NCI-H2227 (cell line): ENCODE data around the gene E2F8.

Experiments used
- DNase-seq: peaks from one replicate; lab custom pipeline; 2025; ENCODE audit not compliant: unreplicated experiment; lab: John Stamatoyannopoulos, UW

The E2F8 gene

DNA sequence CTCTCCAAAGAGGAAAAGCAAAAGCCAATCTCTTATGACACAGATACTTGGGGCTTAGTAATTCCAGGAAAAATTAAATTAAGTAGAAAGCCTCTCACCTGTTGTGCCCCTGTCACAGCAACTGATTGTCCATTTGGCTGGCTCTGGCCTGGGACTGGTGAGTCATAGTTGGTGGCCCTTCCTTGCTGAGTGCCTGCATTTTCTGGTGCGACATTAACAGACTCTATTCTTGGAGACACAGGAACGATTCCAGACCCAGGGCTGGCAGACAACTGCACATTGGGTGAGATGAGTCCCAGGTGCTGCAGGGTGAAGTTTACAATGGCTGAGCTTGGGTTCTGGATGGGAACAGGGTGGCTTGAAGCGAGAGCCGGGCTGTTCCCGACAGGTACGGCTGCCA lies 15.6 kb downstream of the E2F8 start:
- DNase-seq: no peak

DNA sequence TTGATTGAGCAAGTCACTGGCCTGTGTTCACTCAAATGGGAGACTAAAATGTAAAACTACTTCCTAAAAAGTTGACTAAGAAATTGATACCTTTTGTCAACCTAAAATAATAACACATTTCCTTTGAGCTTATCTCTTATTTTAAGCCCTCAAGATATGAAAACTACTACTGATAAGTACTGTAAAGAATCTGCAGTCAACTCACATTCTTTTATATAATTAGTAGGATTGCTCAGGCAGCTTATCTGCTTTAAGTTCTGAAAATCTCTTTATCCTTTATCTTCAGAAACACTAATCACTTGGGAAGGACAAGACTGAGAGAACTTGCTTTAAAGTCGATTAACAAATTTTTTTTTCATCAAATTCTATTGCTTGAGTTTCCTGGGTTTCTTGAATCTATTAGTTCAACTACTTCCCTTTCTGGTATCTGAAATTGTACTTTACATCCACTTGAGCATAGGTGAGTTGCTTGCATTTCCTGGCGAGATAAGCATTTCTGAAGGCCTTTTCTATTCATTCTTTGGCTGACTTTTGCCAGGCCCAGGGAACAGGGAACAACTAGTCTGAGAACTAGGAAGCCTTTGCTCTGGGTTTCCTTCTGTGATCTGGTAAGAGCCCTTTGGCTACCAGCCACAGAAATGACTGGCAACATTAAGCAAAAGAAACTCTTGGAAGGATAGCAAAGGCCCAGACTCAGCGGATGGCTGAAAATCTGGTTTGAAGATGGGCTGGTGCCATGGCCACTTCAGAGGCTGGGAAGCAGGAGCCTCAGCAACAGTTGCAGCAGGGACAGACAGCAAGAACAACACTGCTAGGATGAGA lies 19.6 kb downstream of the E2F8 start:
- DNase-seq: no peak

DNA sequence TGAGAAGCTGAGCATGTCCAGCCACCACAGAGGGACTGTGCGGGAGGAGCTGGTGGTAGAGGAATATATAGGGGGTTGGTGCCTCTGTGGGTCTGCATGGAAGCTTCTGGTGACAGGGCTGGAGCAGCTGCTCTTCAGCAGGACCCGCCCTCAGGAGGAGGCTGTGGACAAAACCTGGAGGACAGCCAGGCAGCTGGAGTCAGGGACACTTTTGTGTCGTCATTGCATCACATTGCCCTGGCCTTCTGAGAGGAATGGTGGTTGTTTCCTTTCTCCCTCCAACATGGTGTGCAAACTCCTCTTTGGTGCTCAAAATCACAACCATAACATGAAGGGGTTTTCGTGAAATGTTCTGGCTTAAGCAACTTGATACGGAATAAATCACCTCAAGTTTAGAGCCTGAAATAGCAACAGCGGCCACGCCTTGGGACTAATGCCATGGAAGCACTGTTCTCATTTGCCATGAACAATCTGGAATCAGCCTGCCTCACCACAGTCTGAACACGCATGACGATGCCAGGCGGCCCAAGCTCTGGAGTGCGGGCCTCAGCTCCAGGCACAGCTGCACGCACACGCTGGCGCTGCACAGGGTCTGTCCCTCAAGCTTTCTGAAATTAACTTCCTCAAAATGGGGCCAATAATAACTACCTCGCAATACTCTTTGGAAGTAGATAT lies 21.8 kb downstream of the E2F8 start:
- no peak for DNase-seq

DNA sequence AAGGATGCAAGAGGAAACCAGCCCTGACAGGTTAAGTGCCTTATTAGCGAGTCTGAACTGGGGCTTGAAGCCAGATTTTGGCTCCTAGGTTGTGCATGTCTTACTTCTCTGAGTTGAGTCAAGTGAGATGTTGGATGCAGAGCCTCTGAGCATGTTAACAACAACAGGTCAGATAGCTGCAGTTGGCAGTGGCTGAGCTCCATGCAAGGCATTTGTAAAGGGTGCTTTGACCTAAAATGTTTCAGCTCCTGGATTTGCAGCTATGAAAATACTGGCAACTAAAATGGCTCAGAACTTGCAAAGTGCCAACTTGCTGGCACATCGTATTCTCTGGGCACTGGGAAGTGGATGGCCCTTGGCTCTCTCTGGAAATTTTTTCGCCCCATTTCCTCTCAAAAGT lies 22.5 kb downstream of the E2F8 start:
- DNase-seq: no peak

DNA sequence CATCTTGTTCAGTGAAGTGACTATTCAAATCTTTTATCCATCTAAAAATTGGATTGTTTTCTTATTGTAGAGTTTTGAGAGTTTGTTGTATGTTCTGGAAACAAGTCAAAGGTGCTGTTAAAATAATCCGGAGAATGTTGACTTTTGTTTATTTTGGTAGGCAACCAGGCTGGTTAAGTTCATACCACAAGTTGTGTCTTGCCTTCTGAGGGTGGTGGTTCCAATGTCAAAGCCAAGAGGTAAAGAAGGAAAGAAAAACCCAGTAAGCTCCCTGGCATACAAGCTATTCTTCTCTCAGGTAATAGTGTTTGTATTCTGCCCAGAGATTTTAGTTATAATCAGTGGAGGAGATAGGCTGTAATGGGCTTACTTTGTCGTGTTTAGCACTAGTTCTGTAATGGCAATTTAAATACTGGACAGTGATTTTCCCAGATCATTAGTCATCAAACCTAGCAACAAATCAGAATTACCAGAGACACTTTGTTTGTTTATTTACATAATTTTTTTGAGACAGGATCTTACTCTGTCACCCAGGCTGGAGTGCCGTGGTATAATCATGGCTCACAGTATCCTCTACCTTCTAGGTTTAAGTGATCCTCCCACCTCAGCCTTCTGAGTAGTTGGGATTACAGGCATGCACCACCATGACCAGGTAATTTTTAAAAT lies 23.9 kb downstream of the E2F8 start:
- no peak for DNase-seq

DNA sequence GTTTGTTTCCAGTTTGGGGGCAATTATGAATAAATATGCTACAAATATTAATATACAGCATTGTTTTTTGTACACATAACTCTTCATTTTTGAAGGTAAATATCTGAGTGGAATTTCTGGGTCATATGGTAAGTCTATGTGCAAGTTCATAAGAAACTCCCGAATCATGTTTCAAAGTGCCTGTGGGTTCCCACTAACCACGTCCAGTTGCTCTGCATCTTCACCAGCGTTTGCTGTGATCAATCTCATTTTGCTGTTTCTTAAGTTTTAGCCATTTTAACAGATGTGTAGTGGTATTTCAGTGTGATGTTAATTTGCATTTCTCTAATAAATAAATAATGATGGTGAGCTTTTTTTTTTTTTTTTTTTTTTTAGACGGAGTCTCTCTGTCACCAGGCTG lies 24.7 kb downstream of the E2F8 start:
- no peak for DNase-seq

DNA sequence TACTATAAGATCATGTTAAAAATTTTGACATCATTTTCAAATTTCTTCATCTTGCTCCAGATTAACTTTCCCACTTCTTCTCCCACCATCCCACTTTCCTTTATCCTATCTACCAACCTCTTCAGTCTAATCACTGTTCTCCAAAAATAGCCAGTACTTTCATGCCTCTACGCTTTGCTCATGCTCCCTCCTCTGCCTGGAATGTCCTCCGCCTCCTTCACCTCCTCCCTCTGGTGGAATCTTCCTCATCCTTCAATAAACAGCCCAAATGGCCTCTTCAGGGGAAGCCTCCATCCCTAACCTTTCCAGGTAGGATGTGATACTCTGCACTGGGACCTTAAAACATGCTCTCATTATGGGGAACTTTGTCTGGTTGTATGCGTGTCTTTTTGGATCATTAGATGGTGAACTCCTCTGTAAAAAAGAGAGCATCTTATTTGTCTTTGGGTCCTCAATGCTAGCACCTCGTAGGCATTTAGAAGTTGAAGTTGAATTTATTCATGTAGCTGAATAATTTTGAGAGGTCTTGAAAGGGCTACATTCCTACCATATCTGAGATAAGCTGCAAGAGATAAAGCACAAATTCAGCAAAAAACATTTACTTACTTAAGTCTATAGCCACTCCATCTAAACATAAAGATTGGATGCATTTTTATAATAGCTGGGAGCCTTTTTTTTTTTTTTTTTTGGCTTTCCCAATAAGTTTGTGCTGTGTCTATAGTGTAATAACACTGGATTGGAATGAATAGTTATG lies 31.0 kb downstream of the E2F8 start:
- no peak for DNase-seq

DNA sequence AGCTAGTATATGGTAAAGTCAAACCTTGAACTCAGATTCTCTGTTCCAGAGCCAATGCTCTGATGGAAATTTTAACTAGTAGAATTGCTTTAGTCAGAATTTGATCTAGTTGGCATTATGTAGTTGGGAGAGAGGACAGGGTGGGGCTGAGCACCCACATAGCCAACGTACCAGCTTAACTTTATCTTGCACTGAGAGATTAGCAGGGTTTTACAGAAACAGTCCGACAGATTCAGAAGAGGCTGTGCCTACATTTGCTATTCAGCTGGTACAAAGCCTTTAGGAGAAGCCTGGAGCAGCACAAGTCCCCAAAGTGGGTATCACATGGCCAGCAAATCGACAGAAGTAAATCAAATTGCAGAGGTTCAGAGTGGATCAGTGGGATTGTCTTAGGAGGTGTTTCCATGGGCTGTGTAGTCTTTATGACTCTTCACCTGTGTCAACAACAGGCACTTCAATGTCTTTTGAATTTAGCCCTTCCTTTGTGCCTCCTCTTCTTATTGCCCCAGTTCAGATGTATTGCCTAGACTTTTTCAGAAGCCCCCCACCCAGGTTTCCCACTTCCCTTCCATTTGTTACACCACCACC lies 31.7 kb downstream of the E2F8 start:
- no peak for DNase-seq

DNA sequence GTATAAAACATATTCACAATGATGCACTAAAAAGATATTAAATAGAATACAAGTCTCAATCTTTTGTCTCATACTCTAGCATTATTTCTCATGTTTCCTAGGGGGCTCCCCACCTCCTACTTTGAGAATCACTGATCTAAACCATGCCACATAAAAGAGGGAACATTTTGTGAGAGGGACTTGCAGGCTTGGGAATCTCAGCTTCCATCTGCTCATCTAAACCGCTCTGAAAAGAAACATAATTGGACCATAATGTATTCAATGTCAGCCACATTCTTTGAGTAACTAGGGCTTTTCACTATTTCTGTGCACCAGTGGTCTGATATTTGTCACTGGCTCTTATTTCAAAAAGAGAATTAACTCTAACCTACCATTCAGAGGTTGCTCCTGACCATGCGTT lies 32.6 kb downstream of the E2F8 start:
- no peak for DNase-seq

DNA sequence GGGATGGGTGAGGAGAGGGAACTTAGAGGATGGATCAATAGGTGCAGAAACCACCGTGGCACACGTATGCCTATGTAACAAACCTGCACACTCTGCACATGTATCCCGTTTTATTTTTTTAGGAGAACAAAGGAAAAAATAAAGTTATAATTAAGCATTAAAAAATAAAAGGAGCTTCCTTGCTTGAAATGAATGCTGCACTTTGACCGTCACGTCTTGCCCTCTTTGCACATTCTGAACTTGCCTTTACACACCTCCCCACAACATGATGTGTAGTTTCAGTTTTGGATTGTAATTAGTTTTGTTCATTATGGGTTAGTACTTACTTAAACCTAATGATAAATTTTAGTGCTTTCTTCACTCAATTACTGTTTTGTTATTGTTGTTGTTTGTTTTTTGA lies 35.9 kb downstream of the E2F8 start:
- no peak for DNase-seq

DNA sequence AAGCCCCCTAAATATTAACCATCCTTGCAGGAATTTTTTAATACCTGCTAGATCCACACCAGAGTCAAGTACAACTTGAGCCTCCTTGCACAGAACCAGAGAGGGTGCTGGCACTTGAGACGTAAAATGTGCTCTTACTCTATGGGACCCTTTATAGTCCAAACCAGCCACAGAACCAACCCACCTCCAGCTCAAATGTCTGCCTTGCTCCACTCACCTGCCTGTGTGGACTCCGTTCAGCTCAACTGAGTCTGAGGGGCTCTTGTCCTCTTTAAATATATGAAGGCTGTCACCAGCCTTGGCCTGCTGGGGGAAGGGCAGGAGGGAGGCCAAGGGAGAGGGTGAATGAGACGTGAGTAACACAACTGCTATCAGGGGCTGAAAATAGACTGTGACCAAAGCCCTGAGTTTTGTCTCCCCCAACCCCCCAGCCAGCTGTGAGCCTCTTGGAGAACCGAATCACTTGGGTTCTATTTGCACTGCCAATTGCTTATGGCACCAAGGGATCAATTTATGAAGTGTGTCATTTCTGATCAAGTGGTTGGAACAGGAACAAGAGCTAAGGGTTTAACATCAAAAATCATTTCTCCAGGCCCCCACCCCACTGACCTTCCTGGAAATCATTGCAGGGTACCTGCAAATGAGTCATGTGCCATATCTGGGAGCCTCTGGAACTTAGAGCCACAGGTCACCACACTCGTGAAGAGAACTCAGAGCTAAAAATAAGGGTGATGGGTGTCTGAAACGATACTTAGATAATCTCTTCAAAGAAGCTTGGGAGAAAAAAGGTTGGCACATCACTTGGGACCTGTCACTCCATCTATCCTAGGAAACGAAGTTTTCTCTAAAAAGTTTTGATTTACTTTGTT lies 38.8 kb downstream of the E2F8 start, which contains the start of gene CSRP3:
TSS of gene CSRP3 (minus strand) at position 247 of the 869 bp plus-strand sequence. CDS start 9,535 bp downstream, outside the sequence.
- DNase-seq: no peak

DNA sequence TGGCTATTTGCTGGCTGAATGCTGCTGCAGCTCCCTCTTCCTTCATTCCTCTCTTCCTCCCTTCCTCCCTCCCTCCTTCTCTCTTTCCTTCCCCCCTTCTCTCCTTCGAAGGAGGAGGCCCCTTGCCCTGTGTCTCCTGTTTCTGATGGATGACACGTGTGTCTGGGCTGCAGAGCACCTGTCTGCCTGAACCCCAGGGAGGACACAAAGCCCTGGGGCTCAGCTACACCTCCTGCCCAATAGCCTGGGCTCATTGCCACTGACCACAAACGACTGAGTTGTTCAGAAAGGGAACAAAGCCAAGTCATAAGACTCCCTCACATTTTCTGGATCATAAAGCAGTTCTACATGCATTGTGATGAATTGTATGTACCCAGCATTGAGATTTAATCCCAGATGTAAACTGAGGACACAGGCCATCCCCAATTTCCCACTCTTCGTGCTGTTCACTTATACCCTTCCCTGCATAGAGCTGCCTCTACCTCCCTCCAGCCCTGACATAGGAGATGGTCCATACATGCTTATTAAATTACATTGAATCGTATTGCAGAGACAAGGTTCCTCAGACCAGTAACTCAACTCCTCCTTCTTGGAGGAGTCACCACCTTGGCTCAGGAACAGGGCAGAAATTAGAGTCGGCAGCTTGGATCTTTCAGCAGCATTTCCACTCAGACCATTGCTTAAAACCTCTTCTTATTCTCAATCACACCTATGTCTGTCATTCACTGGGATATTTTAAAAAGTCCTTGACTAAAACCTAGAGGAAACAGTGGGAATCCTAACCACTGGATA lies 40.1 kb downstream of the E2F8 start:
- no peak for DNase-seq

DNA sequence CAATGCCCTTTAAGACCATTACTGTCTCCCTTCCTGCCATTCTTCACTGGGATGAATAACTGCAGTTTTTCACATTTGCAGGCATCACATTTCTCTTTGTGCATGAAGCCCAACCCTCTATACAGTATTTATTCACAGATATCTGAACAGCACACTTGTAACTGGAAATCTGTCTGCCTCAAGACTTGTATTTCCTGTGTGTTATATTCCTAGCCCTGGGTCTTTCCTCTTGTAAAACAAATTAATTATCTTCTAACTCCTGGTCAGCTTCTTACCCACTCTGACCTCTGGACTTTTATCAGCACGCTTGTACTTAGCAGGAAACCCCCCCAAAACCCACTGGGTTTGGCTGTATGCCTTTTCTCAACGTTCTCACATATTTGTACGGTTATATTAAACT lies 41.0 kb downstream of the E2F8 start:
- DNase-seq: no peak

DNA sequence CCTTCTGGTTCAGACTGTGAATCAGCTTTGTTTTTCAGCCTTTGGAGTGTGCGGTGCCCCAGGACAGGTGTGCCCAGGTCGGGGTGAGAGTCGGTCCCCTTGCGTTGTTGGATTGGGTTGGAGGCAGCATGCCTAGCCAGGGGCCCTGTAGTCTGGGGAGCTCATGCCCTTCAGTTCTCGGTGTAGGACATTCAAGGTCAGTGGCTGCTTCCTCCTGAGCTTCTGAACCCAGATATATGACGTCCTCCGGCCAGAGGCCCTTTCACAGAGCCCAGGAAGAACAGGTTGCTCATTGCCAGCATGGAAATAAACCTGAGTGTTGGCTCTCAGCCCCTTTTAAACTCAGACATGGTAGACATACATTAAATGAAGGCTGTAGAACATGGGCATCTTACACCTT lies 41.7 kb downstream of the E2F8 start:
- no peak for DNase-seq

DNA sequence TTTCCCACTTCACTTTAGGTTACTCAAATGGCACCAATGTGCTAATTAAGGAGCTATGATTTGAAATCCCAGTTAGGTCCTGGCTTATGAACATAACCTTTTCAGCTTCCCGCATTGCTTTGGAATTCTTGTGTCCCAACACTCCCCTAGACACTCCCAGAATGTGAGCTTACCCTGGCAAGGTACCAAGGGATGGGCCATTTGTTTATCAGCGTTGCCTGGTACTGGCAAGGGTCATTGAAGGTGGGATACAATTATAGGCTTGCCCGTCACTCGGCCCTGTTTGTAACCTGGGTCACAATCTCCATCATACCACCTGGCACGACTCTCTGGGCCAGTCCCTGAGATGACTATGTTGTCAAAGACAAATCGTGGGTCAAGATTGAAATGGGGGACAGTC lies 44.3 kb downstream of the E2F8 start:
- no peak for DNase-seq

DNA sequence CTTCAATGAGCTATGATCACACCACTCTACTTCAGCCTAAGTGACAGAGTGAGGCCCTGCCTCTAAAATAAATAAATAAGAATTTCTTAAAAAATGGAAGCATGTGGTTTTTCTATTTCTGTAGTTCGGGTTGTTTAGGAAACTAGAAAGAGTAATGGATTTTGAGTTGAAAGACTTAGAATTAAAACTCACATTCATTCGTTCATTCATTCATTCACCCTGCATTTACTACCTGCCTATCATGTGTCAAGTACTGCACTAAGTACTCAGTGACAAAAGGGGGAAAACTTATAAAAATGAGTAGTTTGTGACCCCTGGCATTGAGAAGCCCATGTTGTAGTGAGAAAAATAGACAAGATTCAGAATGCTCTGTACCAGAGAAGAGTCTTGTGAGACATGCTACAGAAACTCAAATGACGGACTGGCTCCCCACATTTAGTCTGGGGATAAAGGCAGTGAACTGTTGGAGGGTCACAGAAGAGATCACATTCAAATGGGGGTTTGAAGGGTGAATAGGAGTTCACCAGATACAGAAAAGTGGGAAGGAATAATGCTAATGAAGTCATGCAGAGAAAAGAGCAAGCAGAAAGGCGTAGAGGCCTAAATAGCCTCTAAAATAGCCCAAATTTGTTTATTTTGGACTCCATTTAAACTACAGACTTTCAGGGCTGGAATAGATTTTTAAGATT lies 46.0 kb downstream of the E2F8 start:
- no peak for DNase-seq

DNA sequence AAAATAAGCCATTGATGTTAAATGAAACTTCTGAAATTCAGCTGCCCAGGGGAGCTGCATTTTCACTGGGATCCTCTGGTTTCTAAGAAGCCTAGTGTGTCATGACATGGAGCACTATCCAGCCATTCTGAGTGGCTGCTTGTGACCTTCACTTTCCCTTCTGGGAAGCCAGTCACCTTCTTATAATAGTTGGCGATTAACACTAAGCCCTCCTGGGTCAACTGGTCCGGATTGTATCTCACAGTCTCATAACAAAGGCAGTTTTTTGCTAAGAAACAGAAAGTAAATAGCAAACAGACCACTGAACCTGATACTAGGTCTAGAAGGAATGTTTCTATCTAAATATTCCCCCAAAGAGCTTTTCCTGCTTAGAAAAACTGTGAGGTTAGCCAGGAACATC lies 46.8 kb downstream of the E2F8 start:
- no peak for DNase-seq

DNA sequence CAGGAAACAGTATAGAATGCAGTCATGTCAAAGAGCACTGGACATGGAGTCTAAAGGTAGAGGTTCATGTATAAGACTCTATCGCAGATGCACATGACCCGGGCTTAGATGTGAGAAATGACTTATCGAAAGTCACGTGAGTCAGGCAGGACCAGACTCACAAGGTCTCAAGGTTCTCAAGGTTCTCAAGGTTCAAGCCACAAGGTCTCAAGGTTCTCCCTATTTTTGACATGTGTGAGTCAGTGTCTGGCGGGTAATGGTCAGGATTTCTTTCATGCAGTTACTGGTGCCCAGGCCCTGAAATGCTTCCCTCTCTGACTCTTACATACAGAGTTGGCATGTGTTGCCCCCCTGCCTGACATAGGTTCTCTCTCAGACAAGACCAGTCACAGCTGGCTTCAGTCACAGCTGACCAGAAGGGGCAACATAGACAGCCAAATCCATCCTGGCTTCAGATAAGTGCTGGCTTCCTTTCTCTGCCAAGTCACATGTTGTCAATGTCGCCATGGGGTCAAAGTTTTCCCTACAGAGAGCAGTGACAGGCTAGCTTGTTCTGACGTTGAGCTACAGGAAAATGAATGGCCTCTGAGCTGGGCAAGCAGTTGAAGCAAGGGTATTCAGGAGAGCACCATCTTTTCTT lies 49.1 kb downstream of the E2F8 start:
- no peak for DNase-seq
